GM19238 (cell line): Measurements from ENCODE around the gene DNAH5.
"Not testable (repeated sequence)": the region's sequence is repeated elsewhere in the genome, so short reads cannot be mapped to it uniquely, and the experiment has no call there.

ENCODE experiments used
- DNase-seq: peaks from one replicate; pipeline ENCODE4 v3.0.0; 2011; ENCODE audit warnings: low spot score; ENCODE audit not compliant: insufficient read length

The DNAH5 gene

DNA sequence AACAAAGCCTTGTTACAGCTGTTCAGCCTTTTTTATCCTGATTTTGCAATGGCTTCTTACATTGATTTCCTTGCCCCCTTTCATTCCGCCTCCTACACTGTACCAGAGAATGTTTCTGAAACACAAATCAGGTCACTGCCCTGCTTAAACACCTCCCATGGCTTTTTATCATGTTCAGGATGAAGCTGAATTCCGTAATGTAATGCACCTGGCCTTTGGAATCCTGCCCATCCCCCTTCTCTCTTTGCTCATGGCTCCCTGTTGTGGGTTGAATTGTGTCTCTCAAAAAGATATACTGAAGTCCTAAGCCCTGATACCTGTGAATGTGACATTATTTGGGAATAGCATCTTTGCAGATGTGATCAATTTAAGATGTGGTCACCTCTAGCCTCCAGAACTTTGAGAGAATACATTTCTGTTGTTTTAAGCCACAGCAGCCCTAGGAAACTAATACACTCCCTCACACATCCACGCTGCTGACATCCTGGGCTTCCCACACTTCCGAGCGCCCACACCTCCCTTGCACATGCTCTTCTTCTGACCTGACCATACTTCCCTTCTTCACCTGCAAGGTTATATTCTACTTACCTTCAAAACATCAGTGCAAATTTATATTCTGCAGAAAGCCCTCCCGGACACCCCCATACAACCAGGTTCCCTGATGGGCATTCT is 101.2 kb downstream of the DNAH5 start:
- no peak for DNase-seq

DNA sequence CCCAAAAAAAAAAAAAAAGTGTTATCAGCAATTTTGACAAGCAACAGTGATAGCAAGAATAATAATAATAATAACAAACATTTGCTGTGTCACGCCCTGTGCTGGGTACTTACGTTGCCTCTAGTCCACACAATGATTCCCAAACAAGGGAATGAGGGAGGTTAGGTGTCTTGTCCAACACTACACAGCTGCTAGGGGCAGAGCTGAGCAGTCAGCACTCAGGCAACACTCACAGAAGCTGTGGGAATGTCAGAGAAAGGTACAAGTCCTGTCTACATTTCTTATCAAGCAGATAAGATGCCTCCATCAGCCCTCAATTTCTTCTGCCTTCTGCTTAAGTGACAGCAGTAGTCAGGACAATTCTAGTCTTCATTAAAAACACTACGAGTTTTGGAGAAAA is 111.0 kb downstream of the DNAH5 start:
- DNase-seq = no peak

DNA sequence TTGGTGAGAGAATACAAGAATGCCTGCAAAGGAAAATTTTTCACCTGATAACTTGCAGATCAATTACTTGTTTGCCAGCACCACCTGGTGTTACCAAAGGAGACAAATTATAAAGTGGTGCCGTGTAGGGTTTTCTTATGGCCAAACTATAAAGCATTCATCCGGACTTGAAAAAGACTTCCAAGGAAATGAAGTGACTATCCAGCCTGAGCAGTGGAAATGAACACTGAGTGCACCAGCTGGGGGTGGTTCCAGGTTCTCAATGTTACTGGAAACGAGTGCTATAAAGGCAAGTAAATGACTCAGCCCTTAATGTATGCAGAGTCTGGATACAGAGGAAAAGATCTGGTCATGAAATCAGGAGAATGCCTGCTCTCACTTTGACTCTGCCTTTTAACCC is 113.1 kb downstream of the DNAH5 start:
- no peak for DNase-seq

DNA sequence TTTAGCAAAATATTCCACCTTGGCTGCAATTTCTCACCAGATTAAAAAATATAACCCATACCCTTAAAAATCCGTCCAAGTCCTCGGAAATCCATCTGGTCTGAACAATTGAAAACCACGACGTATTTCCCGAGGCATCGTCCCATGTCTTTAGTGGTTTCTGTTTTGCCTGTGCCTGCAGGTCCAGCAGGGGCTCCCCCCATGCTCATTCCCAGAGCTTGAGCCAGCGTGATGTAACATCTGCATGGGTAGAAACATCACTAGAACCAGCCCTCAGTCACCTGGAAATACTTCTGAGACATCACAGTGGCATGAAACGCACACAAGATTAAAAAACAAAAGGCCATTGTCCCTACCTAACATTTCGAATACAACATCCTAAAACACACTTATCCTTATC is 114.0 kb downstream of the DNAH5 start:
- DNase-seq = no peak

DNA sequence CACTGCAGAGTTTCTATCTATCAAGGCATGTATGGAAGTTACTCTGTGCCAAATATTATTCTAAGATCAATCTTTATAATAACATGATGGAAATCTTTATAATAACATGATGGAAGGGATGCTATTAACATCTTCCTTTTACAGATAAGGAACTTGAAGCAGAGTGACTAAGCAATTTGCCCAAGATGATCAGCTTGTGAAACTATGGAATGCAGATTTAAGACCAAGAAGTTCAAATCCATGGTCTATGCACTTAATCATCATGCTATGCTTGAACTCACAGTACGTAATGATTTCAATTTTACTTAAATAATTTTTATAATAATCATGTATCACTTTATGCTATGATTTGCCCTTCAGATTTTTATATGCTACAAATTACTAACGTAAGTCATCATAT is 123.1 kb downstream of the DNAH5 start:
- no peak for DNase-seq

DNA sequence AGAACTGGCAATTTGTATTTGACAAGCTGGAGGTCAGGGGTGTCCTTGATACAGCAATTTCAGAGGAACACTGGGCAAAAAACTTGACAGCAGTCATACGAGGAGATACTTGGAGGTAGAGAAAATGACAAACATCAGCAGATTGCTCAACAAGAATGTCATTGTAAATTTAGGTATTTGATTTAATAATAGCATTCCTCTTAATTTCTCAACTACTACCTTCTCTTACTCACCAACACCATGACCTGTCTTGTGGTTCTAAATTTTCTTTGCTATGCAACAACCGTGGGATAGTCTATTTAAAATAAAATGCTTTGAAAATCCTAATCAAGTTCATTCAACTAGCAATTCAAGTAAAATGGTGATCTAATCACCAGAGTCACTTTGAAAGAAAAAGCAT is 128.4 kb downstream of the DNAH5 start:
- DNase-seq = no peak

DNA sequence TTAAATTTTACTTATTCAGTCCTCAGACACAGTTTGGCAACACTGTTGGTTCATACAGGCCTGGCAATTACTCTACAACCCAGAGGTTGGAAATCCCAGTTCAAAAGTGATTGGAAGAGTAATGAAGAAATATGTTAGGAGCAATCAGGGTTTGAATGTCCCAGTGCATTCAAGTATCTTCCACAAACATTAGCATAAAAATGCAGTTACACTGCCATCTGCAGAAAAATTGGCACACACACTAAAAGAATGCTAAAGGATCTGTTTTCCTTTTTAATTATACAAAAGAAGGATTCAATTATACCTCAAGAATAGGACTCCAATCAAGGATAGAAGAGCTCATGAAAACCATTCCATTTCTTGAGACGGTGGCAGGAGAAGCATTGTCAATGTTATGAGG is 130.2 kb downstream of the DNAH5 start:
- no peak for DNase-seq

DNA sequence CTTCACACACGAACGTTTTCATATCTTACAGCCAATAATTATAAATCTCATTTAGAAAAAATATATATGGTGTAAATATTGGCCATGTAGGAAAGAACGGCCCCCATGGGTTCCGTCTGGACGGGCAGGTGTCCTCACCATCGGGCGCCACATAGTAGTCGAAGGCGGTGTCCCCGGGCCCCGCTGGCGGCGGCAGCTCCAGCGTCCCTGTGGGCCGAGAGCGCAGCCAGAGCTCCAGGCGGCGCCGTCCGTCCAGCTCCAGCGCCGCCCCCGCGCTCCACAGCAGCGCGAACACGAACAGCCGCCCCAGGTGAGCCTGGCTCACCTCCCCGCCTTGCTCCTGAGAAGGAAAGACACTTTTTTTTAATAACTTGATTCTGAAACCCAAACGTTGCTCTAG is 134.6 kb downstream of the DNAH5 start:
- no peak for DNase-seq

DNA sequence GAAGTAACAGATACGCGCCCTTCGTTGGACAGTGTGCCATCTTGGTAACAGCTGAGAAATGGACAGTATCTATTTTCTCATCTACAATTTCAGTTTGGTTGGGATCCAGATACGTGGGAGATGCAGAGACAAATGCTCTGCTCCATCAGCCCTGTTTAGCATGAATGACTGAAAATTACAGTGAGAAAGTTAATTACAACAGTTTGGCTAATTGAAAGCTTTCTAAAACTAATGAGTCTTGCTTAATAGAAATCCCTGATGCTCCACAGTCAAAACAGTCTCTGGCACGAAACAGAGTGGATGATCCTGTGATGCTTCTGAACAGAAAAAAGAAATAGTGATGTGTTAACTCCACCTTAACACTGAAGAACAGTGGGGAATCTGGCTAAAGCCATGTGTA is 140.2 kb downstream of the DNAH5 start:
- DNase-seq = no peak

DNA sequence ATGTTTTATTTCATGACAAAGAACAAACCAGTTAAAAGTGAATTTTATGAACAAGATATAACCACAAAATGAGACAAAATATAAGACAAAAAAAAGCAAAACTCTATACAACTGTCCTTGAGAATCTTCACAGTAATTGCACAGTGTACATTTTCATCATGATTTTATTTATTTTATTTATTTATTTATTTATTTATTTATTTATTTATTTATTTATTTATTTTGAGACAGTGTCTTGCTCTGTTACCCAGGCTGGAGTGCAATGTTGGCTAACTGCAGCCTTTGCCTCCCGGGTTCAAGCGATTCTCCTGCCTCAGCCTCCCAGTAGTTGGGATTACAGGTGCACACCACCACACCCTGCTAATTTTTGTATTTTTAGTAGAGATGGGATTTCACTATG is 145.9 kb downstream of the DNAH5 start:
- DNase-seq = not testable (repeated sequence)

DNA sequence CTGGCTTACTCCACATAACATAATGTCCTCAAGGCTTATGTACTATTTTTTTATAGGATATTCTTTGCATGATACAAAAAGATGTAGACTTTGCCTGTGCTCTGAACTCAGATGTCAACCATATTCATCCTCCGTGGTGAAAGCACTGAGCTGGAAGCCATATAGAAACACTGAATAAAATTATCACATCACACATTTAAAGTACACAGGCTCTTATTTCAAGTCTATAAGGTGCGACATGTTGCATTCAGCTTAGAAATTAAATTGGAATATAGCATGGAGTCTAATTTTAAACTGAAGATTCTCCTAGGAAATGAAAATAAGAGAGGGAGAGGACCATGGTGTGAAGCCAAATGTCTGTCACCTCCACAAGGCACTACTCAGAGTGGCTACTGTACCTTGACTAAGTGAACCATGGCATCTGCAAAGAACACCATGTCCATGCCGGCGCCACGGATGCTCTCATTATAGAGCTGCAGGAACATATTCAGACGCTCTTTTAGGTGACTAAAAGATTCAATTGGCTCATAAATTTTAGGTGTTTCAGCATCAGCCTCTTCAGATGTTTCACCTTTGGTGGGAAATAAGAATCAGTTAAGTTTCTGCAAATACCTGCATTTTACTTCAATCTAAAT is 158.6 kb downstream of the DNAH5 start:
- no peak for DNase-seq

DNA sequence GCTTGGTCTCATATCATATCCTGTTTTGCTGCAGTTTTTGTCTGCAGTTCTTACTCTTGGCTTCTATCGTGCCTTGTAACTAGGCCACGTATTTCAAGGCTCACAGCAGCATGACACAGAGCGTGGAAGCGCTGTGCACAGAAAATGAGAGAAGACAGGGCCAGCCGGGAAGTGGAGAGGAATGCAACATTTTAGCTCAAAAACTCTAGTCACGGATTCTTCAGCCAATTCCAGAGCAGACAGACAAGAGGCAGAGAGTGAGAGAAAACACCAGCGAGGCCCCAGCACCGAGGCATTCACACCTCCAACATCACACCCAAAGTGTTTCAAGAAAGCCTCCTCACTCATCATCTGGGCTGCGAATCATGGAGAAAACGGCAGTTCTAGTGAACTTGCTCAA is 160.8 kb downstream of the DNAH5 start:
- no peak for DNase-seq

DNA sequence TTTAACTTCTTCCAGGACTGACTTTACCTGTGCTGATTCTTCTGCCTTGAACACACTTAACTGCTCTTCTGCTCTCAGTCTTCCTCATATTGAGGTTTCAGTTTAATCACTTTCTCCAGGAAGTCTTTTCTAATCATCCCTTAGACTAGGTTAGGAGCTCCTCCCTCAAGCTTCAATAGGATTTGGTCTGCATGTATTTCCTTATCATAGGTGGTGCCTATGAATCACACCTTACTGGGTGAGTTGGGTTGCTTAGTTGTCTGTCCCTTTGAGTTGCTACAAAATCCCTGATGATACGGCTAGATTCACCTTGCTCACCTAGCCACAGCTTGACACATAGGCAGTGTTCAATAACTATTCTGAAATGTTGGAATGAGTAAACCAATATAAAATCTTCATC is 164.4 kb downstream of the DNAH5 start:
- no peak for DNase-seq

DNA sequence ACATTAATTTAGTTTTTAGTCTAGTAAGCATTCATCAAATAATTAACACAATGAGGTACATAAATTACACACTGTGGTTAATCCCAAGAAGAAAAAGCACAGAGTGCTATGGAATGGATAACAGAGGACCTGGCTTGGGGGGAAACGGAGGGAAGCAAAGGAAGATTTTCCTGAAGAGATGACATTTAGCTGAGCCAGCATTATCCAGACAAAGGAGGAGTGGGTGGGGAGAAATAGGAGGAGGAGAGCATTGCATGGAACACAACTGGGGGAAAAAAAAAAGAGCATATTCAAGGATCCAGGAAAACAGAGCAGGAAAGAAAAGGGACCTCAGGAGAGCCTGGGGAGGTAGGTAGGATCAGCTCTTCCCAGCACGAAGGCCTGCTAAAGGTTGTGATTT is 170.8 kb downstream of the DNAH5 start:
- no peak for DNase-seq

DNA sequence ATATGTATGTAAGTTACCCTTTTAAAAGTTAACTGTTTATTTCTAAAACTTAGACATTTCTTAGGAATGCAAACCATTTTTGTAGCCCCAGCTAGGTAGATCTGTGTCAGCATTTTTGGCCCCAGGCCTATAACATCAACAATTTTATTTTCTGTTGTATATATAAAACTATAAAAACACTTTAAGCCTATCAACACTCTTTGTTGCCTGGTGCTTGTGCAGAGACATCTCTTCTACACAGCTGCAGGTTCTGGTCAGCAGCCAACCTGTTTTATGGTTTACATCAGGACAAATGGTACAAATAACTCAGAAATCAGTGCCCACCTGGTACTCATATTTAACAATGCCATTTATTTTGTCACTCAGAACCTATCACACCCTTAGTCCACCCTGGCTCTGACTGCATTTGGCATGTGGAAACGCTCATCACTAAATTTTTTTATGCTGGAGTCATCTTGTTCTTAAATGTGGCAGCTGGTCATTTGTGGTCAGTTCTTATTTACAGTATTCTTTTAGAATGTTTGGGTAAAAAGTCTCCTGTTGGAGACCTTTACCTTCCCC is 173.4 kb downstream of the DNAH5 start:
- DNase-seq = no peak

DNA sequence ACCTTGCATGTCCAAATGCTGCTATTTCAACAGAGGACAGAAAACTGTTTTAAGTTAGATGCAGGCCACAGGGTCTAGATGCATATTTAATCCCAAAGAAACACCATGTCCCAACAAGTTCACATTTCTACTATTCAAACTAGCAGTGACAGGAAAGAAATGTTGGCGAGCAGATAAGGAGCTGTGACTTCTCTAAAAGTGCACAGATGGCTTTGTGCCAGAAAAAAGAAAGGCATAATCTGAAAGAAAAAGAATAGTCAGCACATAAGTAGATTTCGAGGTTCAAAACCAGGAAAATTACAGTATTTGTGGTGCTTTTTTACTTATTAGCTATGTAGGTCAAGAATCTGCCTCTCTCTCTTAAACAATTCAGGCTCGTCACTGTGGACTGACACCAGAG is 178.3 kb downstream of the DNAH5 start:
- DNase-seq = no peak

DNA sequence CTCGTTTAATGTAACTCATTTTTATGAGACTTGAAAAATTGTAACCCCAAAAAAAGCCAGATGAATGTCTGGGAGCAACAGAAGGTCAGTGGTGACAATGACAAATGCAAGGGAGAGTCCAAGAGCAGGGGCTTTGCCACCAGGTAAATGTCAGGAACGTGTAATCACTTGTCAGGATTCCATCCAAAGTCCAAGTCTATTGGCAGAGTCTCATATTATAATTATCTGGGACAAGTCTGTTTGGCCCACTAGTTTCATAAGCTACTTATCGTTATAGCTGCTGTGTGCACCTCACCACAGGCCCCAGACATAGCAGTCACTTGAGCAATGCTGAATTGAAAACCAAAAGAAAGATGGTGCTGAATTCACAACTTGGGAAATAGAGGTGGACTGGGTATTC is 180.8 kb downstream of the DNAH5 start:
- no peak for DNase-seq

DNA sequence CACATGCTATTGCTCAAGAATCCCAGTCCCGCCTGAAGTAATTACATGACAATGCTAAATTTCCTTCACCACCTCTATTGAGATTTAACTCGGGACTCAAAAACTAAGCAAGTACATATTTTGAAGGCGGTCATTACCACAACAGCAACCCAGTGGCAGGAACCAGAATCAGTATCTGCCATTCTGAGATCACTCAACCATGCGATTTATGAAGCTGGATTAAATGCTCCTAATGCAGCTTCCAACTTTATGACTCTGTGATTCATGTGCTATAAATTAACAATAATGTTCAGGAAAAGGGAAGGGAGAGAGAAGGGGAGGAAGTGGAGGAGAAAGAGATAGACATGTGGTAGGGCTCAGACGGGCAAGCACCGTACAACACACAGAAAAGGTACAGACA is 194.7 kb downstream of the DNAH5 start:
- no peak for DNase-seq

DNA sequence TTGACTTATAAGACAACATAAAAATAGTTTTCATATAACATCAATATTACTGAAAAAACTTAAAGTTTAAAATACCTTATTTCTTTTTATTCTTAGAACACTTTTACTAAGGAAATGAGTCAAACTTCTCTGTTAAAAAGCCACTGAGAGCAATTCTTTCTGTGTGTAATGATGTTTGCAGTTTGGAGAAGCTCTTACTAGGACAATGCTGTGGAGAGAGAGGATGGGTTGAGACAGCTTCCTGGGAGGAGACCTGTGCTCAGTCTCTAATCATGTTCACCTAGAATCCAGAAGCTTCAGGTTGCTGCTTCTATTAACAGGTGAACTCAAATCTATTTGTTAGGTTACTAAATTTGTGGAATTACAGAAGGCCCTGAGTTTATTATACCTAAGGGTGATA is 198.5 kb downstream of the DNAH5 start:
- DNase-seq = no peak

DNA sequence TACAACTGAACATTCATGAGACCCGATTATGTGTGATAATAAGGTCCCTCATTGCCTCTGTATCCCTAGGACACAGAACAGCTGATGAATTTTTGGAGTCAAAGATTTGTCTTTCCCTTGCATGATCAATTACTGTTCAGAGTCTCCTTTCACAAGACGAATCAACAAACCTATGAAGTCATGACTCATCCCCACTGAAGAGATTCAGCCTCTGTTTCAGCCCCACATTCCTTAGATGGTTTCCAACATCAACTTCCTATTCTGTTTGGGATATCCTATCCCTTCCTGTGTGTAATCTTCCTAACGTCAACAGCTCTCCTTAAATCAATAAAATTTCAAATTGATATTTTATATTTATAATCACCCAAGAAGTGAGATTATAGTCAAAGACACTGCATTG is 199.0 kb downstream of the DNAH5 start:
- no peak for DNase-seq

DNA sequence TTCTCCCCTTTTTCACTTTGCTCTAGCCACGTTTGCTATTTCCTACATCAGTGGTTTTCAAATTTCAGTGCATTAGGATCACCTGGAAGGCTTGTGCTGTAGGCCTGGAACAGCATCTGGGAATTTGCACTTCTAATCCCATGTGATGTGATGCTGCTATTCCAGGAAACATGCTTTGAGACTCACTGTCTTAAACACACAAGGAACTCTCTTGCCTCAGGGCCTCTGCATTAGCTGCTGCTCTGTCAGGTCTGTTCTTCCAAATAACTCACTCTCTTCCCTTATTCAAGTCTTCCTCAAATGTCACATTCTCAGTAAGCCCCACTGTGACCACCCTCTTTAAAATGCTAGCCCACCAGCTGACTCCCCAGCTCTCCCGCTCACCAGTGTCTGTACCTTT is 204.0 kb downstream of the DNAH5 start:
- DNase-seq = no peak

DNA sequence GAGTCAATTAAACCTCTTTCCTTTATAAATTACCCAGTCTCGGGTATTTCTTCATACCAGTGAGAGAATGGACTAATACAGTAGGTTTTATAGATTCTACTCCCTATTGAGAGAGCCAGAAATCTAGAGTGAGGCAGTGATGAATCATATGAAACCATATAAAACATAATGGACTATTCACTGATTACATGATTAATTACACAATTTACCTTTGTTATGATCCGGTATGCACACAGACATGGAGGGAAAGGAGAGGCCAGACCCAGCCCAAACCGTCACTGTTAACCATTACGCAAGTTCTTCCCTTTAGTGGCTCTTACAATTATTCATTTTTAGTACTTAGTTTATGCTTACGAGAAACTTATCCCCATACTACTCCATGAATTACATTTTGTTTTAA is 205.0 kb downstream of the DNAH5 start:
- DNase-seq = no peak

DNA sequence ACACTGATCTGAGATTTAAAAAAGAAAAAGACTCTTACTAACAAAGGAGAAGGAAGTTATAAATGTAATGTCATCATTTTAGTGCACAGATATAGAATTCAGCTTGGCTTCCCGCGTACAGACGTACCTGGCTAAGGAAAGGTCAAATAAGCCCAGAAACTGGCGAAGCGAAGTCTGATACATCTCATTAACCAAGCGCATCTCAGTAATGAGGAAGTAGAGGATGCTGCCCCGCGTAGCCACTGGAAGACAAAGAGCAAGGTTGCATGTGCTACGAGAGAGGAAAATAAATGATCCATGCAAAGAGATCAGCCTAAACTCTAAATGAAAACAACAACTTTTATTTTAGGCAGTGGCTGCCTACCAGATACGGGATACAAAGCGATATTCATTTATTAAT is 208.8 kb downstream of the DNAH5 start:
- DNase-seq = no peak
